ENCODE measurements around the gene ADCY6. TPM values are rescaled to one million over a fixed set of nuclear protein-coding genes. Genes with fewer than 3 reads are reported as not detected.

The ADCY6 gene
- total RNA-seq, 1 experiment from 2014 or later, result 31.5 TPM

GRCh38 chr12:48817873-48818830 is 29.3 kb upstream of the ADCY6 start, which contains the start of gene CACNB3:
CACNB3 (plus strand) TSS chr12:48818496; CDS start chr12:48818930, 434 bp downstream.
- peak; percentile 49 for DNase-seq (ENCODE audit: low read depth, low spot score)
- in situ Hi-C loops (cut with HindIII; ENCODE audit: low pct_unique_long_range_greater_than_20kb, low sequenced_read_pairs), result no loop called here

- DNase-seq (ENCODE audit: low read depth, low spot score), result no peak
- in situ Hi-C loops (cut with HindIII; ENCODE audit: low pct_unique_long_range_greater_than_20kb, low sequenced_read_pairs), result no loop called here
Observed at GRCh38 chr12:48816143-48816854, 27.4 kb upstream of the ADCY6 start.

GRCh38 chr12:48815126-48816110 is 26.5 kb upstream of the ADCY6 start:
- peak; percentile 84 for DNase-seq (ENCODE audit: low read depth, low spot score)
- in situ Hi-C loops (cut with HindIII; ENCODE audit: low pct_unique_long_range_greater_than_20kb, low sequenced_read_pairs), result no loop called here

- in situ Hi-C loops (cut with HindIII; ENCODE audit: low pct_unique_long_range_greater_than_20kb, low sequenced_read_pairs), result no loop called here
- DNase-seq (ENCODE audit: low read depth, low spot score), result peak; percentile 67
Observed at GRCh38 chr12:48814262-48815125, 25.6 kb upstream of the ADCY6 start.

GRCh38 chr12:48813465-48814261 is 24.8 kb upstream of the ADCY6 start:
- DNase-seq (ENCODE audit: low read depth, low spot score), result no peak
- in situ Hi-C loops (cut with HindIII; ENCODE audit: low pct_unique_long_range_greater_than_20kb, low sequenced_read_pairs), result no loop called here

GRCh38 chr12:48812389-48812788 is 23.5 kb upstream of the ADCY6 start:
- in situ Hi-C loops (cut with HindIII; ENCODE audit: low pct_unique_long_range_greater_than_20kb, low sequenced_read_pairs), result no loop called here
- DNase-seq (ENCODE audit: low read depth, low spot score), result no peak

- DNase-seq (ENCODE audit: low read depth, low spot score), result no peak
- in situ Hi-C loops (cut with HindIII; ENCODE audit: low pct_unique_long_range_greater_than_20kb, low sequenced_read_pairs), result no loop called here
Observed at GRCh38 chr12:48811437-48812090, 22.7 kb upstream of the ADCY6 start.

GRCh38 chr12:48810903-48811431 is 22.1 kb upstream of the ADCY6 start:
- in situ Hi-C loops (cut with HindIII; ENCODE audit: low pct_unique_long_range_greater_than_20kb, low sequenced_read_pairs), result no loop called here
- no peak for DNase-seq (ENCODE audit: low read depth, low spot score)

GRCh38 chr12:48807981-48808380 is 19.1 kb upstream of the ADCY6 start:
- in situ Hi-C loops (cut with HindIII; ENCODE audit: low pct_unique_long_range_greater_than_20kb, low sequenced_read_pairs), result no loop called here
- no peak for DNase-seq (ENCODE audit: low read depth, low spot score)

- in situ Hi-C loops (cut with HindIII; ENCODE audit: low pct_unique_long_range_greater_than_20kb, low sequenced_read_pairs), result no loop called here
- no peak for DNase-seq (ENCODE audit: low read depth, low spot score)
Observed at GRCh38 chr12:48803675-48804074, 14.8 kb upstream of the ADCY6 start.

- DNase-seq (ENCODE audit: low read depth, low spot score), result no peak
- in situ Hi-C loops (cut with HindIII; ENCODE audit: low pct_unique_long_range_greater_than_20kb, low sequenced_read_pairs), result no loop called here
Observed at GRCh38 chr12:48800971-48801370, 12.1 kb upstream of the ADCY6 start.

GRCh38 chr12:48800457-48800856 is 11.6 kb upstream of the ADCY6 start:
- in situ Hi-C loops (cut with HindIII; ENCODE audit: low pct_unique_long_range_greater_than_20kb, low sequenced_read_pairs), result no loop called here
- no peak for DNase-seq (ENCODE audit: low read depth, low spot score)

- no peak for DNase-seq (ENCODE audit: low read depth, low spot score)
- in situ Hi-C loops (cut with HindIII; ENCODE audit: low pct_unique_long_range_greater_than_20kb, low sequenced_read_pairs), result no loop called here
Observed at GRCh38 chr12:48796976-48797375, 8.1 kb upstream of the ADCY6 start.

GRCh38 chr12:48795550-48796455 is 6.9 kb upstream of the ADCY6 start:
- in situ Hi-C loops (cut with HindIII; ENCODE audit: low pct_unique_long_range_greater_than_20kb, low sequenced_read_pairs), result no loop called here
- peak; percentile 92 for DNase-seq (ENCODE audit: low read depth, low spot score)
